ENCODE results near the gene TSGA10IP.

TSGA10IP gene

GRCh38 chr11:65903068-65903481 is 42.2 kb upstream of the TSGA10IP start:
- Histone ChIP-seq H2AFZ (ENCODE audit: insufficient read depth, low read length, poor library complexity) (no peak overlapping the region), H3K4me1 (ENCODE audit: control insufficient read depth in 1 of 2, insufficient read depth in 2 of 2, low read length in 2 of 2) (peaks cover 33 to 38% of the 10 kb centered on the region in 2 experiments), H4K12ac (ENCODE audit: low read depth, low read length) (no peak overlapping the region), H3K23ac (ENCODE audit: low read length) (no peak overlapping the region), H3K27me3 (ENCODE audit: insufficient read depth, low read length) (peaks cover 13% of the 10 kb centered on the region), H3K18ac (ENCODE audit: low read length) (no peak overlapping the region), H2BK120ac (ENCODE audit: insufficient read depth, low read length, poor library complexity) (peak overlapping the region; percentile 5), H3K4me3 (ENCODE audit: low read depth, low read length) (no peak overlapping the region), H4K91ac (ENCODE audit: low read depth, low read length) (no peak overlapping the region), H2BK5ac (ENCODE audit: low read depth, low read length, poor library complexity) (no peak overlapping the region), H3K4me2 (ENCODE audit: low read length) (peak overlapping the region; percentile 25), H3K9me3 (ENCODE audit: insufficient read depth, low read depth, low read length) (no peaks in the 10 kb centered on the region), H2AK5ac (ENCODE audit: low read length) (no peak overlapping the region), H3K14ac (ENCODE audit: low read length) (no peak overlapping the region), H3K27ac (ENCODE audit: low read depth, low read length) (peak overlapping the region; percentile 29), H4K8ac (ENCODE audit: low read depth, low read length) (peak overlapping the region; percentile 12), H2BK12ac (ENCODE audit: low read length) (peak overlapping the region; percentile 51), H3K9ac (ENCODE audit: low read length) (no peak overlapping the region), H3K4ac (ENCODE audit: low read depth, low read length) (no peak overlapping the region), H3K36me3 (ENCODE audit: control insufficient read depth in 1 of 2, insufficient read depth in 2 of 2, low read length in 2 of 2) (no peaks in the 10 kb centered on the region), H3K79me1 (ENCODE audit: low read length) (peaks cover 20% of the 10 kb centered on the region), H3K79me2 (ENCODE audit: control insufficient read depth, insufficient read depth, low read length, poor library complexity) (peaks cover 8% of the 10 kb centered on the region)
- WGBS (ENCODE audit: extremely low coverage, insufficient coverage, insufficient read length) = no CpG with 5 or more reads among the region's 5 CpGs
- DNase-seq = peak; percentile 68 to 72

GRCh38 chr11:65903715-65904114 is 41.6 kb upstream of the TSGA10IP start:
- no peak overlapping the region for H3K9ac ChIP-seq (ENCODE audit: low read length)
- H2BK120ac ChIP-seq (ENCODE audit: insufficient read depth, low read length, poor library complexity) = peak overlapping the region; percentile 55
- no peak overlapping the region for H2AK5ac ChIP-seq (ENCODE audit: low read length)
- no peak overlapping the region for H4K8ac ChIP-seq (ENCODE audit: low read depth, low read length)
- peaks cover 33 to 38% of the 10 kb centered on the region in 2 experiments for H3K4me1 ChIP-seq (ENCODE audit: control insufficient read depth in 1 of 2, insufficient read depth in 2 of 2, low read length in 2 of 2)
- no peak overlapping the region for H3K4me2 ChIP-seq (ENCODE audit: low read length)
- no peak overlapping the region for H2AFZ ChIP-seq (ENCODE audit: insufficient read depth, low read length, poor library complexity)
- H3K79me2 ChIP-seq (ENCODE audit: control insufficient read depth, insufficient read depth, low read length, poor library complexity) = peaks cover 8% of the 10 kb centered on the region
- H2BK5ac ChIP-seq (ENCODE audit: low read depth, low read length, poor library complexity) = no peak overlapping the region
- no peak overlapping the region for H3K23ac ChIP-seq (ENCODE audit: low read length)
- no peak overlapping the region for H3K4me3 ChIP-seq (ENCODE audit: low read depth, low read length)
- no peak overlapping the region for H4K12ac ChIP-seq (ENCODE audit: low read depth, low read length)
- H3K27ac ChIP-seq (ENCODE audit: low read depth, low read length) = no peak overlapping the region
- no peaks in the 10 kb centered on the region for H3K9me3 ChIP-seq (ENCODE audit: insufficient read depth, low read depth, low read length)
- no peak for DNase-seq
- H3K36me3 ChIP-seq (ENCODE audit: control insufficient read depth in 1 of 2, insufficient read depth in 2 of 2, low read length in 2 of 2) = no peaks in the 10 kb centered on the region
- H3K18ac ChIP-seq (ENCODE audit: low read length) = no peak overlapping the region
- H3K14ac ChIP-seq (ENCODE audit: low read length) = no peak overlapping the region
- peak overlapping the region; percentile 16 for H4K91ac ChIP-seq (ENCODE audit: low read depth, low read length)
- H3K27me3 ChIP-seq (ENCODE audit: insufficient read depth, low read length) = peaks cover 13% of the 10 kb centered on the region
- no peak overlapping the region for H3K4ac ChIP-seq (ENCODE audit: low read depth, low read length)
- no peak overlapping the region for H2BK12ac ChIP-seq (ENCODE audit: low read length)
- no CpG with 5 or more reads among the region's 8 CpGs for WGBS (ENCODE audit: extremely low coverage, insufficient coverage, insufficient read length)
- H3K79me1 ChIP-seq (ENCODE audit: low read length) = peaks cover 20% of the 10 kb centered on the region

GRCh38 chr11:65906602-65907001 is 38.7 kb upstream of the TSGA10IP start:
- no peak overlapping the region for H3K27ac ChIP-seq (ENCODE audit: low read depth, low read length)
- no peak overlapping the region for H2BK12ac ChIP-seq (ENCODE audit: low read length)
- H3K23ac ChIP-seq (ENCODE audit: low read length) = no peak overlapping the region
- no peak overlapping the region for H2BK5ac ChIP-seq (ENCODE audit: low read depth, low read length, poor library complexity)
- H3K27me3 ChIP-seq (ENCODE audit: insufficient read depth, low read length) = no peaks in the 10 kb centered on the region
- no peak overlapping the region for H3K4me2 ChIP-seq (ENCODE audit: low read length)
- H2AFZ ChIP-seq (ENCODE audit: insufficient read depth, low read length, poor library complexity) = no peak overlapping the region
- no peak overlapping the region for H2BK120ac ChIP-seq (ENCODE audit: insufficient read depth, low read length, poor library complexity)
- H3K9ac ChIP-seq (ENCODE audit: low read length) = no peak overlapping the region
- H3K9me3 ChIP-seq (ENCODE audit: insufficient read depth, low read depth, low read length) = no peaks in the 10 kb centered on the region
- H3K18ac ChIP-seq (ENCODE audit: low read length) = no peak overlapping the region
- H2AK5ac ChIP-seq (ENCODE audit: low read length) = no peak overlapping the region
- H3K36me3 ChIP-seq (ENCODE audit: control insufficient read depth in 1 of 2, insufficient read depth in 2 of 2, low read length in 2 of 2) = no peaks in the 10 kb centered on the region
- H3K79me1 ChIP-seq (ENCODE audit: low read length) = peaks cover 7% of the 10 kb centered on the region
- no peak overlapping the region for H4K8ac ChIP-seq (ENCODE audit: low read depth, low read length)
- no peak overlapping the region for H3K4ac ChIP-seq (ENCODE audit: low read depth, low read length)
- no peak overlapping the region for H3K14ac ChIP-seq (ENCODE audit: low read length)
- peaks cover 17 to 22% of the 10 kb centered on the region in 2 experiments for H3K4me1 ChIP-seq (ENCODE audit: control insufficient read depth in 1 of 2, insufficient read depth in 2 of 2, low read length in 2 of 2)
- H4K12ac ChIP-seq (ENCODE audit: low read depth, low read length) = no peak overlapping the region
- no CpG with 5 or more reads among the region's 5 CpGs for WGBS (ENCODE audit: extremely low coverage, insufficient coverage, insufficient read length)
- no peak overlapping the region for H3K4me3 ChIP-seq (ENCODE audit: low read depth, low read length)
- no peak overlapping the region for H4K91ac ChIP-seq (ENCODE audit: low read depth, low read length)
- H3K79me2 ChIP-seq (ENCODE audit: control insufficient read depth, insufficient read depth, low read length, poor library complexity) = no peaks in the 10 kb centered on the region
- DNase-seq = peak in 1 of 2 donors; percentile 42

GRCh38 chr11:65907878-65908277 is 37.4 kb upstream of the TSGA10IP start:
- no peak overlapping the region for H3K27ac ChIP-seq (ENCODE audit: low read depth, low read length)
- no peak overlapping the region for H2AFZ ChIP-seq (ENCODE audit: insufficient read depth, low read length, poor library complexity)
- no peak overlapping the region for H3K23ac ChIP-seq (ENCODE audit: low read length)
- no peak for DNase-seq
- no peak overlapping the region for H4K8ac ChIP-seq (ENCODE audit: low read depth, low read length)
- no peaks in the 10 kb centered on the region for H3K27me3 ChIP-seq (ENCODE audit: insufficient read depth, low read length)
- H3K79me1 ChIP-seq (ENCODE audit: low read length) = peaks cover 4% of the 10 kb centered on the region
- WGBS (ENCODE audit: extremely low coverage, insufficient coverage, insufficient read length) = no CpG with 5 or more reads among the region's 6 CpGs
- no peak overlapping the region for H2AK5ac ChIP-seq (ENCODE audit: low read length)
- H3K4me3 ChIP-seq (ENCODE audit: low read depth, low read length) = no peak overlapping the region
- H3K4me1 ChIP-seq (ENCODE audit: control insufficient read depth in 1 of 2, insufficient read depth in 2 of 2, low read length in 2 of 2) = peaks cover 10 to 11% of the 10 kb centered on the region in 2 experiments
- H3K9ac ChIP-seq (ENCODE audit: low read length) = no peak overlapping the region
- H3K4ac ChIP-seq (ENCODE audit: low read depth, low read length) = no peak overlapping the region
- no peak overlapping the region for H3K18ac ChIP-seq (ENCODE audit: low read length)
- no peak overlapping the region for H3K4me2 ChIP-seq (ENCODE audit: low read length)
- H3K36me3 ChIP-seq (ENCODE audit: control insufficient read depth in 1 of 2, insufficient read depth in 2 of 2, low read length in 2 of 2) = no peaks in the 10 kb centered on the region
- no peaks in the 10 kb centered on the region for H3K79me2 ChIP-seq (ENCODE audit: control insufficient read depth, insufficient read depth, low read length, poor library complexity)
- no peaks in the 10 kb centered on the region for H3K9me3 ChIP-seq (ENCODE audit: insufficient read depth, low read depth, low read length)
- no peak overlapping the region for H4K91ac ChIP-seq (ENCODE audit: low read depth, low read length)
- H3K14ac ChIP-seq (ENCODE audit: low read length) = no peak overlapping the region
- no peak overlapping the region for H4K12ac ChIP-seq (ENCODE audit: low read depth, low read length)
- no peak overlapping the region for H2BK12ac ChIP-seq (ENCODE audit: low read length)
- H2BK120ac ChIP-seq (ENCODE audit: insufficient read depth, low read length, poor library complexity) = no peak overlapping the region
- H2BK5ac ChIP-seq (ENCODE audit: low read depth, low read length, poor library complexity) = no peak overlapping the region
